Fibroblast of skin of abdomen (primary cell): ENCODE data around the gene CDK16.
"Not testable (repeated sequence)": the region's sequence is repeated elsewhere in the genome, so short reads cannot be mapped to it uniquely, and the experiment has no call there.

Experiments
- DNase-seq: peaks from one replicate; pipeline ENCODE4 v3.0.0-alpha.2; 2013

The CDK16 gene

GRCh38 chrX:47257620-47258019 lies 39.1 kb downstream of the CDK16 start:
- not testable (repeated sequence) for DNase-seq

- DNase-seq = peak; percentile 30
These were observed 46.1 kb downstream of the CDK16 start for GRCh38 chrX:47264483-47265173.

DNA sequence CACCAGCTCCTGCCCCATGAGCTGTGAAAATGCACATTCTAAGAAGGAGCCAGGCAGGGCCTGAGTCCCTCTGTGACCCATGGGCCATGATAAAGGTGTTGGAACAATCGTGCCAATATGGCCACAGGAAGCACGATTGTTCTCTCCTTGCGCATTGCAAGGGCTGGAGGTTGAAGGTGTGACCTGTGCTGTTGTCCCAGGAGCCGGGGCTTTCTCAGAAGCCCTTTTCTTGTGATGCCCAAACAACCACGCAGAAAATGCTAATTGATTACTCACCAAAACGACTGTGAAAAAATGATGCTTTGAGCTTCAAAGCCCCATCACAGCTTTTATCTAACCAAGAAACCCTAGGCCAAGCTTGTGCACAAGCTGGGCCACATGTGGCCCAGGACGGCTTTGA lies 48.2 kb downstream of the CDK16 start:
- no peak for DNase-seq

DNA sequence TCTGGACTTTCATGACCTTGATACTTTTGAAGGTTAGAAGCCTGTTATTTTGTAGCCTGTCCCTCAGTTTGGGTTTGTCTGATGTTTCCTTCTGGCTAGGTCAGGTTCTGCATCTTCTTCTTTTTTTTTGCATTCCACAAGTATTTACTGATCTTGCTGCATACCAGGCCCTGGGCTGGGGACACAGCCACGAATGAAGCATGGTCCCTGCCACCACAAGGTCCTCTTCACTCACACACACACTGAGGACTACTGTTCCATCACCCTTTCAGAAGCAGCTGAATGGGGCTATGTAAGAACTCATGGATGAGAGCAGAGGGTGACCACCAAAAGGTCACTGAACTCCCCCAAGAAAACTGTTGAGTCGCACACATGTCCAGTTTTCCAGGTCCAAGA lies 53.5 kb downstream of the CDK16 start:
- DNase-seq = no peak

DNA sequence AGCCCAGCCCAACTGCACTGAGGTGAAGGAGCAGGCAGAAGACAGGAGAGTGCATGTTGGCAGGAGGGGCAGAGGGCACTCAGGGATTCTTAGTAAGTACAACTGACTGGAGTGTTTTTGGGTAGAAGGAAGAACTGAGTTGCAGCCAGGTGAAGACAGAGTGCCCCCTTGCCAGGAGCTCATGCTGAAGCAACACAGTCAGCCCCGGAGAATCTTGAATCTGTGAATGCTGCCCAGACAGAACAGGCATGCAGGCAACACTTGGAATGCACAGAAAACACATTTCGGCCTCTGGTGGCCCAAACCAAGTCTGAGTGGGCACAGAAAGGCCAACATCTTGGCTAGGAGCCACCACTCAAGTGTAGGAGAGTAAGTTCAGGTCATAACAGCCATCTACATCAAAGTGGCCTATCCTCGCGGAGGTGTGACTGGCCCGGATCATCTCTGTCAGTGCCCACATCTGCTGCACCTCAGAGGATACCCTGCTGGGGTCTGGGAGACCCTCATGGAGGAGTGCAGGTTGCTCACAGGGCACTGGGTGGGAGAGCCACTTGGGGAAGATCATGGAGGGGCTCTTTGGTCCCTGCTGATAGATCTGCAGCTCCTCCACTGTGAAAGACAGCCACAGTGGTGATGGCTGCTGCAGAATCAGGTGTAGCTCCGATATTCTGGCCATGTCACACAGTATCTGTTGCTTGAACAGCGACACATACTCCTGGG lies 54.7 kb downstream of the CDK16 start:
- no peak for DNase-seq

GRCh38 chrX:47278691-47279090 lies 60.2 kb downstream of the CDK16 start:
- DNase-seq = peak; percentile 80
